Endometrial microvascular endothelial cells (primary cell): ENCODE data around the gene ANKRD44. TPM values are rescaled to one million over a fixed set of nuclear protein-coding genes. Genes with fewer than 3 reads are reported as not detected.

Source experiments
- in situ Hi-C: cut with HindIII; loops from 2 replicates; pipeline ENCODE4 v1.10.0; 2017; ENCODE audit warnings: low sequenced_read_pairs, low pct_unique_long_range_greater_than_20kb; ENCODE audit errors: inconsistent ontology term
- total RNA-seq: library from RNA; depleted of rRNA; stranded (reverse); fragments of >200 nt; gene quantifications from one replicate; pipeline ENCODE4 v1.2.3, GENCODE V29; 2015; ENCODE audit errors: inconsistent ontology term

The ANKRD44 gene
- total RNA-seq, 1 donor from 2014 or later = 1.8 TPM

- in situ Hi-C loops = no loop called here
Observed at GRCh38 chr2:196941398-196942078, 369.0 kb downstream of the ANKRD44 start.

GRCh38 chr2:196939371-196939770 is 371.2 kb downstream of the ANKRD44 start:
- in situ Hi-C loops = no loop called here

Other genes with a start within 250 kb of the ANKRD44 start
- gene SF3B1, start 124.2 kb upstream of the ANKRD44 start, total RNA-seq = 148 TPM
- gene COQ10B, start 142.8 kb upstream of the ANKRD44 start, total RNA-seq = 24.3 TPM
- 271 TPM for gene HSPD1, start 189.1 kb upstream of the ANKRD44 start, total RNA-seq
- 264 TPM for gene HSPE1, start 189.6 kb upstream of the ANKRD44 start, total RNA-seq
- gene MOB4, start 205.3 kb upstream of the ANKRD44 start, total RNA-seq = 31.3 TPM